Heart left ventricle (tissue), 13 donors: ENCODE measurements around the gene SYMPK.

Experiments
- POLR2A ChIP-seq, 2 donors: fragments of 450-650 bp; IDR thresholded peaks; one replicate each; pipeline ENCODE4 v1.6.1; 2017; ENCODE audit warnings: antibody characterized with exemption in 2 of 2, mild to moderate bottlenecking in 2 of 2, moderate library complexity in 2 of 2
- TF ChIP-seq, protein P1 (sequence below), 12 donors: fragments of 200-600 bp; sonication (generic) in 4 of 12; IDR thresholded peaks; one replicate each; pipeline versions ENCODE4 v1.5.0 to v1.8.0; 2018 to 2022; ENCODE audit warnings: antibody characterized with exemption in 12 of 12, mild to moderate bottlenecking in 5 of 12
- donor health status: ischemic (EF 13 %, LVEDD 7.1; RV severe dilation, severe dysfunction).
- donor health status: DM: no; HTN: yes; CAD: no.
- donor health status: DM: no; HTN: no; CAD: no.
- donor health status: ischemic (EF 25% LVEDD 6.9; RV normal size, moderate dysfunction).
- donor health status: ischemic (EF 25% LVEDD 5.7; RV mildly dilated, moderate dysfunction).
- donor health status: ischemic (EF 35%, LVEDD 5.7; RV mildly dilated, moderate dysfunction).
- donor health status: nonischemic (EF 11% LVEDD 7.7; RV severe dilation, severe dysfunction).
- donor health status: DM: yes; HTN: yes; CAD: no.
- donor health status: PGD.
- donor health status: ischemic (EF 29% LVEDD 5.4; RV normal size, mild dysfunction).
- donor health status: nonischemic (EF 23%, LVEDD 6.1; RV moderate dilation, normal function).

DNA sequence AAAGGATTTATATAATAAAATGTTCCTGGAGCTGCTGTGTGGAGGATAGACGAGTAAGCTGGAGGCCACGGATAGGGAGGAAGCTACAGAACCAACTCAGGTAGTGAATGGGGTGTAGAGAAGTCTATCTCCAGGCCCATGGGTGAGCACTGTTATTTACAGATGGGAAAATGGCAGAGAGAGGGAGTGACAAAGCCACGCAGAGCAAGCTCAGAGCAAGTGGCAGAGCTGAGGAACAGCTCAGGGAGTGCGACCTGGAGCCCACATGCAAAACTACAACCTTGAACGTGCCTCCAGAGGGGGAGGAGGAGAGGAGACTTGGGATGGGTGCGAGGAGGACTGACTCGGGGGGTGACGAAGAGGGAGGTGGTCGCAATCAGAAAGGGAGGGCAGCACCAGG is 34.4 kb downstream of the SYMPK start:
- no peak for TF ChIP-seq POLR2A (IDR thresholded peaks at IDR 0.05)
- TF ChIP-seq, protein P1, sequence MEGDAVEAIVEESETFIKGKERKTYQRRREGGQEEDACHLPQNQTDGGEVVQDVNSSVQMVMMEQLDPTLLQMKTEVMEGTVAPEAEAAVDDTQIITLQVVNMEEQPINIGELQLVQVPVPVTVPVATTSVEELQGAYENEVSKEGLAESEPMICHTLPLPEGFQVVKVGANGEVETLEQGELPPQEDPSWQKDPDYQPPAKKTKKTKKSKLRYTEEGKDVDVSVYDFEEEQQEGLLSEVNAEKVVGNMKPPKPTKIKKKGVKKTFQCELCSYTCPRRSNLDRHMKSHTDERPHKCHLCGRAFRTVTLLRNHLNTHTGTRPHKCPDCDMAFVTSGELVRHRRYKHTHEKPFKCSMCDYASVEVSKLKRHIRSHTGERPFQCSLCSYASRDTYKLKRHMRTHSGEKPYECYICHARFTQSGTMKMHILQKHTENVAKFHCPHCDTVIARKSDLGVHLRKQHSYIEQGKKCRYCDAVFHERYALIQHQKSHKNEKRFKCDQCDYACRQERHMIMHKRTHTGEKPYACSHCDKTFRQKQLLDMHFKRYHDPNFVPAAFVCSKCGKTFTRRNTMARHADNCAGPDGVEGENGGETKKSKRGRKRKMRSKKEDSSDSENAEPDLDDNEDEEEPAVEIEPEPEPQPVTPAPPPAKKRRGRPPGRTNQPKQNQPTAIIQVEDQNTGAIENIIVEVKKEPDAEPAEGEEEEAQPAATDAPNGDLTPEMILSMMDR (IDR thresholded peaks at IDR 0.05): no peak
